ENCODE results near the gene CR1.
"Not testable (repeated sequence)": the region's sequence is repeated elsewhere in the genome, so short reads cannot be mapped to it uniquely, and the experiment has no call there.

CR1 gene

GRCh38 chr1:207654320-207654719, 158.4 kb downstream of the CR1 start:
- Histone ChIP-seq H3K27me3 (ENCODE audit: insufficient read depth, low read depth, severe bottlenecking) (peaks cover 91% of the 10 kb centered on the region), H3K27ac (no peak overlapping the region), H3K4me3 (ENCODE audit: low read depth, low read length) (no peak overlapping the region), H3K36me3 (no peaks in the 10 kb centered on the region), H3K9me3 (ENCODE audit: severe bottlenecking) (no peaks in the 10 kb centered on the region)
- no peak for DNase-seq
- no peak for TF ChIP-seq CTCF (IDR thresholded peaks at IDR 0.05; ENCODE audit: low read depth, low read length)

GRCh38 chr1:207658408-207658807, 162.5 kb downstream of the CR1 start:
- H3K27ac ChIP-seq: no peak overlapping the region
- H3K4me3 ChIP-seq (ENCODE audit: low read depth, low read length): no peak overlapping the region

GRCh38 chr1:207658904-207659485, 163.0 kb downstream of the CR1 start:
- H3K27me3 ChIP-seq (ENCODE audit: insufficient read depth, low read depth, severe bottlenecking): peaks cover 94% of the 10 kb centered on the region
- H3K36me3 ChIP-seq: no peaks in the 10 kb centered on the region
- H3K9me3 ChIP-seq (ENCODE audit: severe bottlenecking): peaks cover 25% of the 10 kb centered on the region
- no peak for TF ChIP-seq CTCF (IDR thresholded peaks at IDR 0.05; ENCODE audit: low read depth, low read length)
- H3K4me3 ChIP-seq (ENCODE audit: low read depth, low read length): no peak overlapping the region
- no peak for DNase-seq
- no peak overlapping the region for H3K27ac ChIP-seq

More at GRCh38 chr1:207658408-207658807, 162.5 kb downstream of the CR1 start:
- no peak for DNase-seq
- H3K9me3 ChIP-seq (ENCODE audit: severe bottlenecking): peaks cover 19% of the 10 kb centered on the region
- H3K27me3 ChIP-seq (ENCODE audit: insufficient read depth, low read depth, severe bottlenecking): peaks cover 94% of the 10 kb centered on the region
- TF ChIP-seq CTCF (IDR thresholded peaks at IDR 0.05; ENCODE audit: low read depth, low read length): no peak
- H3K36me3 ChIP-seq: no peaks in the 10 kb centered on the region

- no peaks in the 10 kb centered on the region for H3K36me3 ChIP-seq
- DNase-seq: no peak
- TF ChIP-seq CTCF (IDR thresholded peaks at IDR 0.05; ENCODE audit: low read depth, low read length): no peak
- H3K27me3 ChIP-seq (ENCODE audit: insufficient read depth, low read depth, severe bottlenecking): peaks cover 94% of the 10 kb centered on the region
- no peak overlapping the region for H3K4me3 ChIP-seq (ENCODE audit: low read depth, low read length)
- peaks cover 29% of the 10 kb centered on the region for H3K9me3 ChIP-seq (ENCODE audit: severe bottlenecking)
- H3K27ac ChIP-seq: no peak overlapping the region
Measured at GRCh38 chr1:207659545-207660153, 163.7 kb downstream of the CR1 start.

GRCh38 chr1:207661420-207661819, 165.5 kb downstream of the CR1 start:
- H3K9me3 ChIP-seq (ENCODE audit: severe bottlenecking): peaks cover 41% of the 10 kb centered on the region
- H3K36me3 ChIP-seq, DNase-seq: not testable (repeated sequence)

GRCh38 chr1:207666342-207666741, 170.4 kb downstream of the CR1 start:
- Histone ChIP-seq H3K27ac (no peak overlapping the region), H3K4me3 (ENCODE audit: low read depth, low read length) (no peak overlapping the region), H3K9me3 (ENCODE audit: severe bottlenecking) (peaks cover 46% of the 10 kb centered on the region), H3K36me3 (no peaks in the 10 kb centered on the region), H3K27me3 (ENCODE audit: insufficient read depth, low read depth, severe bottlenecking) (peaks cover 100% of the 10 kb centered on the region)
- no peak for DNase-seq
- no peak for TF ChIP-seq CTCF (IDR thresholded peaks at IDR 0.05; ENCODE audit: low read depth, low read length)

More at GRCh38 chr1:207661420-207661819, 165.5 kb downstream of the CR1 start:
- H3K27me3 ChIP-seq (ENCODE audit: insufficient read depth, low read depth, severe bottlenecking): peaks cover 96% of the 10 kb centered on the region
- H3K4me3 ChIP-seq (ENCODE audit: low read depth, low read length); H3K27ac ChIP-seq: not testable (repeated sequence)
